GM12892 (cell line): Measurements from ENCODE around the gene PTPN13.

Experiments
- DNase-seq: peaks from one replicate; pipeline ENCODE4 v3.0.0; 2011; ENCODE audit not compliant: insufficient read length
- FAIRE-seq: peaks from 2 replicates; lab custom pipeline; 2011; peaks lifted over from hg19 to GRCh38; lab: Jason Lieb, UNC
- POLR2A ChIP-seq: IDR thresholded peaks from 2 replicates; pipeline ENCODE4 v1.6.1; 2011; ENCODE audit warnings: low read depth, low read length, control low read depth
- POLR2AphosphoS5 ChIP-seq: IDR thresholded peaks from 2 replicates; pipeline ENCODE4 v1.6.1; 2011; ENCODE audit warnings: low read depth, low read length, control low read depth
- TAF1 ChIP-seq: IDR thresholded peaks from 2 replicates; pipeline ENCODE4 v1.6.1; 2011; ENCODE audit warnings: low read depth, mild to moderate bottlenecking, control low read depth, low read length, borderline replicate concordance

The PTPN13 gene

GRCh38 chr4:86619656-86620055 is 25.5 kb downstream of the PTPN13 start:
- TF ChIP-seq POLR2AphosphoS5 (no peak), TAF1 (no peak), POLR2A (no peak)
- DNase-seq: no peak
- no peak for FAIRE-seq

- FAIRE-seq (no peak), DNase-seq (no peak)
Observed at GRCh38 chr4:86621435-86621834, 27.3 kb downstream of the PTPN13 start.

GRCh38 chr4:86626066-86626465 is 32.0 kb downstream of the PTPN13 start:
- FAIRE-seq (no peak), DNase-seq (no peak)
- no peak for TF ChIP-seq POLR2A
- TF ChIP-seq POLR2AphosphoS5: no peak
- TF ChIP-seq TAF1: no peak

More at GRCh38 chr4:86621435-86621834, 27.3 kb downstream of the PTPN13 start:
- TF ChIP-seq POLR2AphosphoS5: no peak
- TF ChIP-seq POLR2A: no peak
- no peak for TF ChIP-seq TAF1

GRCh38 chr4:86627462-86628135 is 33.5 kb downstream of the PTPN13 start:
- FAIRE-seq: no peak
- no peak for DNase-seq
- TF ChIP-seq POLR2AphosphoS5 (no peak), TAF1 (no peak), POLR2A (no peak)

- no peak for FAIRE-seq
- no peak for DNase-seq
- no peak for TF ChIP-seq POLR2AphosphoS5
- no peak for TF ChIP-seq TAF1
- TF ChIP-seq POLR2A: no peak
Observed at GRCh38 chr4:86630629-86631028, 36.5 kb downstream of the PTPN13 start.

GRCh38 chr4:86631166-86631565 is 37.1 kb downstream of the PTPN13 start:
- FAIRE-seq: no peak
- no peak for TF ChIP-seq TAF1
- TF ChIP-seq POLR2AphosphoS5: no peak
- TF ChIP-seq POLR2A: no peak
- no peak for DNase-seq

GRCh38 chr4:86633854-86634253 is 39.7 kb downstream of the PTPN13 start:
- FAIRE-seq: no peak
- no peak for TF ChIP-seq TAF1
- no peak for TF ChIP-seq POLR2A
- no peak for TF ChIP-seq POLR2AphosphoS5

GRCh38 chr4:86640469-86640868 is 46.4 kb downstream of the PTPN13 start:
- TF ChIP-seq POLR2AphosphoS5: no peak
- no peak for TF ChIP-seq POLR2A
- no peak for TF ChIP-seq TAF1
- DNase-seq: no peak
- FAIRE-seq: no peak

More at GRCh38 chr4:86633854-86634253, 39.7 kb downstream of the PTPN13 start:
- DNase-seq: no peak

GRCh38 chr4:86641516-86642090 is 47.5 kb downstream of the PTPN13 start:
- DNase-seq: no peak
- FAIRE-seq: no peak
- no peak for TF ChIP-seq POLR2AphosphoS5
- no peak for TF ChIP-seq POLR2A
- TF ChIP-seq TAF1: no peak

- DNase-seq (no peak), FAIRE-seq (no peak)
- TF ChIP-seq POLR2A: no peak
- no peak for TF ChIP-seq POLR2AphosphoS5
- TF ChIP-seq TAF1: no peak
Observed at GRCh38 chr4:86644892-86645291, 50.8 kb downstream of the PTPN13 start.

GRCh38 chr4:86652332-86652932 is 58.3 kb downstream of the PTPN13 start:
- FAIRE-seq: no peak
- no peak for DNase-seq
- TF ChIP-seq TAF1 (no peak), POLR2A (no peak), POLR2AphosphoS5 (no peak)
